Left lung (tissue), 10 donors: ENCODE measurements around the gene UIMC1. TPM values are rescaled to one million over a fixed set of nuclear protein-coding genes. Genes with fewer than 3 reads are reported as not detected.

Experiments
- ATAC-seq: fragments of 200-7000 bp; cut with Tn5 transposase; one replicate; pipeline ENCODE4 v1.9.1; 2020; ENCODE audit warnings: moderate library complexity
- DNase-seq, 4 donors: peaks; one replicate each; pipeline ENCODE4 v3.0.0-alpha.2; 2013 to 2020
- H3K27ac ChIP-seq, 2 donors: fragments of 200-600 bp; sonication (generic) in 1 of 2; one replicate each; pipeline versions ENCODE4 v1.5.0 to v1.8.0; 2020 to 2021
- H3K27me3 ChIP-seq, 2 donors: fragments of 200-600 bp; sonication (generic) in 1 of 2; one replicate each; pipeline versions ENCODE4 v1.5.0 to v1.8.0; 2020 to 2021
- H3K36me3 ChIP-seq, 2 donors: fragments of 200-600 bp; sonication (generic) in 1 of 2; one replicate each; pipeline versions ENCODE4 v1.5.0 to v1.8.0; 2020 to 2021
- H3K4me1 ChIP-seq, 2 donors: fragments of 200-600 bp; one replicate each; pipeline ENCODE4 v1.8.0; 2021
- H3K4me3 ChIP-seq, 2 donors: fragments of 200-600 bp; sonication (generic) in 1 of 2; one replicate each; pipeline versions ENCODE4 v1.5.0 to v1.8.0; 2020 to 2021; ENCODE audit warnings: mild to moderate bottlenecking in 1 of 2
- H3K9me3 ChIP-seq, 2 donors: fragments of 200-600 bp; sonication (generic) in 1 of 2; one replicate each; pipeline versions ENCODE4 v1.5.0 to v1.8.0; 2020 to 2021
- CTCF ChIP-seq, 2 donors: fragments of 200-600 bp; sonication (generic) in 1 of 2; IDR thresholded peaks; one replicate each; pipeline versions ENCODE4 v1.5.0 to v1.8.0; 2021; ENCODE audit warnings: antibody characterized with exemption in 2 of 2
- intact Hi-C, 2 donors: fragments of 100-400 bp; cut with DNase I; formaldehyde crosslinking; loops; one replicate each; pipeline versions ENCODE4 v1.11.2 to v1.14.2; 2022
- polyA plus RNA-seq, 6 donors: library from polyadenylated mRNA; unstranded; fragments of 120-200 nt; gene quantifications; one replicate each; pipeline ENCODE4 v1.2.1, GENCODE V29; 2013; ENCODE audit not compliant: insufficient read length in 6 of 6
- total RNA-seq, 2 donors: library from RNA; stranded (reverse); fragmentation: NEBNext Ultra II Directional; extraction: Animal tissue kit (Norgen Biotek cat#: 25700); gene quantifications; one replicate each; pipeline ENCODE4 v1.2.1, GENCODE V29; 2021
- donor health status: DM: no; HTN: yes; CAD: no.
- donor health status: DM: no; HTN: no; CAD: no.

UIMC1 gene
- total and polyA plus RNA-seq, 8 donors = 22.4 to 53.7 (median 44.2) TPM

GRCh38 chr5:176890455-176891330 is 115.9 kb downstream of the UIMC1 start:
- intact Hi-C loops = no loop called here
- Histone ChIP-seq H3K4me1 (peaks cover 0 to 41% of the 10 kb centered on the region in 2 donors), H3K4me3 (no peak overlapping the region), H3K27ac (no peak overlapping the region), H3K9me3 (no peaks in the 10 kb centered on the region), H3K27me3 (peaks cover 0 to 5% of the 10 kb centered on the region in 2 donors), H3K36me3 (peaks cover 0 to 77% of the 10 kb centered on the region in 2 donors)
- no peak for TF ChIP-seq CTCF (IDR thresholded peaks at IDR 0.05)
- ATAC-seq = no peak
- DNase-seq = no peak

DNA sequence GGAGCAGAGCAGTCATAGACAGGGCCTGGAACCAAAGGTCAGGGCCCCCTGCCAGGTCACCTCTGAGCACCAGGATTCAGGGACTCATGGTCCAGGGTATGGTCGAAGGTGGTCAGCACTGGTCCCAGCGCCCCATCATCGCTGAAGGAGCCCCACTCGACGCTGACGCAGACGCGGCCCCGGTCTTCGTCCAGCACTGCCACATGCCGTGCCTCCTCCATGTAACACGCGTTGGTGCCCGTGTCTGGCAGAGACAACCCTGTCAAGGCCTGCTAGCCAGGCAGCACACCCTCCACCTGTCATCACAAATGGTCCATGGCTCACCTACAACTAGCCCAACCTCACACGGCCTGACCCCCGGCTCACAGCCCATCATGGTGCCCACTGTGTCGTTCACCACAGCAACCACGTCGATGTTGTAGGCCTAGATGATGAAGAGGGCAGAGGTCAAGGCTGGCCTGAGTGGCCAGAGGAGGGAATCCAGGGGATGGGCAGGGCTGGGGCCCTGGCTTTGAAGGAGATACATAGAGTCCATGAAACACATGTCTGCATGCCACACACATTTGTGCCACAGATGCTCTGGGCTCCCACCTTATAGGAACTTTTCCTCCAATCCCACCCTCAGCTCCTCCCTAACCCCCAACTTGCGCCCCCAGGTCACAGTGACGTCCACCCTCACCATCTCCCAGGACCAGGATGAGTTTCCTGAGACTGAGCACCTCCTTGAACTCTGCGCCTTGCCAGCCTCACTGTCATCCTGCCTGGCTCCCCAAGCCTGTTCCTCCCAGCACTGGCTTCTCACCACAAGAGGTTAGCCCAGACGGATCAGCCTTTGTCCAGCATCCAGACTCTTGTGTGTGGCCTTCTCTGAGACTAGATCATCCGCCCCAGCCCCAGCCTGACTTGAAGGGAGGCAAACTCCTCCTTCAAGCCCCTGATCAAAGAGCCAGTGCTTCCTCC is 117.0 kb downstream of the UIMC1 start:
- intact Hi-C loops = no loop called here
- no peak for ATAC-seq

DNA sequence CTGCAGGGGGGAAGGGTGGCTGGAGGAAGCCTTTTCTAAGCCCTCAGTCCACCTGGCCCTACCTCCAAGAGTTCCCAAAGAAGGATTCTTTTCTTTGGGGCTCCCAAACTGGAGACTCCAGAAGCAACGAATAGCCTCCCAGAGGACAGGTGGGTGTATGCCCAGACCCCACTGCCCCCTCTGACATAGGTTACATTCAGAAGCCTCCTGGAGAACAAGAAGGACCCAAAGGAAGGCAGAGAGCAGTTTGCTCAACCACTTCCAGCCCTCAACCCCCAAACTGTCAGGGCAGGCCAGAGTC is 117.8 kb downstream of the UIMC1 start:
- Histone ChIP-seq H3K4me3 (no peak overlapping the region), H3K27ac (no peak overlapping the region), H3K27me3 (peaks cover 0 to 5% of the 10 kb centered on the region in 2 donors), H3K36me3 (peaks cover 0 to 83% of the 10 kb centered on the region in 2 donors), H3K4me1 (peaks cover 0 to 23% of the 10 kb centered on the region in 2 donors), H3K9me3 (no peaks in the 10 kb centered on the region)
- DNase-seq (no peak), ATAC-seq (no peak)
- TF ChIP-seq CTCF (IDR thresholded peaks at IDR 0.05) = no peak
- intact Hi-C loops = no loop called here

More for the DNA sequence above, 117.0 kb downstream of the UIMC1 start:
- Histone ChIP-seq H3K4me3 (no peak overlapping the region), H3K4me1 (peaks cover 0 to 30% of the 10 kb centered on the region in 2 donors), H3K9me3 (no peaks in the 10 kb centered on the region), H3K36me3 (peaks cover 0 to 81% of the 10 kb centered on the region in 2 donors), H3K27me3 (peaks cover 0 to 5% of the 10 kb centered on the region in 2 donors), H3K27ac (no peak overlapping the region)
- no peak for TF ChIP-seq CTCF (IDR thresholded peaks at IDR 0.05)
- DNase-seq = peak in 1 of 4 donors; percentile 28

GRCh38 chr5:176888016-176888864 is 118.3 kb downstream of the UIMC1 start:
- Histone ChIP-seq H3K27ac (no peak overlapping the region), H3K4me1 (peaks cover 0 to 17% of the 10 kb centered on the region in 2 donors), H3K4me3 (no peak overlapping the region), H3K9me3 (no peaks in the 10 kb centered on the region), H3K27me3 (peaks cover 0 to 5% of the 10 kb centered on the region in 2 donors), H3K36me3 (peaks cover 0 to 84% of the 10 kb centered on the region in 2 donors)
- DNase-seq (peak in 2 of 4 donors; percentile 19 to 64), ATAC-seq (no peak)
- intact Hi-C loops = no loop called here
- no peak for TF ChIP-seq CTCF (IDR thresholded peaks at IDR 0.05)
